SK-N-MC (cell line): Measurements from ENCODE around the gene SPRED1.

Experiments used
- DNase-seq: peaks from one replicate; pipeline ENCODE4 v3.0.0-alpha.2; 2011; ENCODE audit warnings: low read depth, low spot score
- H3K27ac ChIP-seq: fragments of 200-600 bp; sonication (generic); 2 replicates; pipeline ENCODE4 v1.5.1; 2016; ENCODE audit warnings: mixed run types
- H3K36me3 ChIP-seq: fragments of 200-600 bp; sonication (generic); 2 replicates; pipeline ENCODE4 v1.6.1; 2017; ENCODE audit warnings: antibody characterized with exemption, low read length, mixed read lengths; ENCODE audit not compliant: insufficient read depth
- H3K4me3 ChIP-seq: fragments of 200-600 bp; sonication (generic); 2 replicates; pipeline ENCODE4 v1.5.1; 2016
- H3K9ac ChIP-seq: fragments of 200-600 bp; sonication (generic); 2 replicates; pipeline ENCODE4 v1.8.0; 2017; ENCODE audit warnings: mixed run types, mixed read lengths; ENCODE audit not compliant: insufficient read length
- H3K9me3 ChIP-seq: fragments of 200-600 bp; sonication (generic); 2 replicates; pipeline ENCODE4 v1.6.1; 2017; ENCODE audit warnings: low read depth, mild to moderate bottlenecking, antibody characterized with exemption, low read length, moderate library complexity, mixed read lengths
- EZH2 ChIP-seq: fragments of 200-600 bp; sonication (generic); IDR thresholded peaks from one replicate; pipeline ENCODE4 v1.6.1; 2017; ENCODE audit warnings: antibody characterized with exemption
- FOXP2 ChIP-seq: optimal IDR thresholded peaks from 2 replicates; pipeline ENCODE3; 2011; ENCODE audit warnings: mild to moderate bottlenecking, moderate library complexity; ENCODE audit not compliant: insufficient read depth; ENCODE audit errors: extremely low read length, control extremely low read depth
- POLR2AphosphoS5 ChIP-seq: IDR thresholded peaks from 2 replicates; pipeline ENCODE4 v1.6.1; 2012; ENCODE audit warnings: mild to moderate bottlenecking, low read depth, low read length, borderline replicate concordance

Gene SPRED1

GRCh38 chr15:38213356-38213755 is 39.3 kb upstream of the SPRED1 start:
- H3K27ac ChIP-seq: no peak overlapping the region
- no peaks in the 10 kb centered on the region for H3K36me3 ChIP-seq
- no peaks in the 10 kb centered on the region for H3K9me3 ChIP-seq
- no peak for TF ChIP-seq POLR2AphosphoS5
- TF ChIP-seq EZH2: no peak
- H3K9ac ChIP-seq: no peak overlapping the region
- H3K4me3 ChIP-seq: no peak overlapping the region
- no peak for DNase-seq

GRCh38 chr15:38215707-38216106 is 36.9 kb upstream of the SPRED1 start:
- H3K9me3 ChIP-seq: no peaks in the 10 kb centered on the region
- DNase-seq: no peak
- H3K9ac ChIP-seq: no peak overlapping the region
- no peaks in the 10 kb centered on the region for H3K36me3 ChIP-seq
- no peak overlapping the region for H3K4me3 ChIP-seq
- no peak overlapping the region for H3K27ac ChIP-seq
- no peak for TF ChIP-seq FOXP2
- TF ChIP-seq POLR2AphosphoS5: no peak
- no peak for TF ChIP-seq EZH2

- no peaks in the 10 kb centered on the region for H3K9me3 ChIP-seq
- no peaks in the 10 kb centered on the region for H3K36me3 ChIP-seq
- H3K4me3 ChIP-seq: peak overlapping the region; percentile 64
- no peak overlapping the region for H3K9ac ChIP-seq
- H3K27ac ChIP-seq: no peak overlapping the region
- TF ChIP-seq FOXP2 (no peak), EZH2 (no peak), POLR2AphosphoS5 (no peak)
- peak; percentile 3 for DNase-seq
Observed at GRCh38 chr15:38216763-38217162, 35.9 kb upstream of the SPRED1 start.

GRCh38 chr15:38217191-38217595 is 35.4 kb upstream of the SPRED1 start:
- Histone ChIP-seq H3K27ac (0 out of 2 replicates have a peak overlapping the region, but pooled peaks have one; percentile 60), H3K4me3 (peak overlapping the region; percentile 64), H3K9me3 (no peaks in the 10 kb centered on the region), H3K9ac (no peak overlapping the region), H3K36me3 (no peaks in the 10 kb centered on the region)
- peak; percentile 44 for DNase-seq
- no peak for TF ChIP-seq EZH2
- no peak for TF ChIP-seq POLR2AphosphoS5
- TF ChIP-seq FOXP2: no peak

GRCh38 chr15:38217788-38218609 is 34.6 kb upstream of the SPRED1 start:
- H3K9me3 ChIP-seq: no peaks in the 10 kb centered on the region
- peak overlapping the region; percentile 64 for H3K4me3 ChIP-seq
- DNase-seq: no peak
- no peaks in the 10 kb centered on the region for H3K36me3 ChIP-seq
- no peak overlapping the region for H3K9ac ChIP-seq
- TF ChIP-seq EZH2 (no peak), POLR2AphosphoS5 (no peak), FOXP2 (no peak)
- H3K27ac ChIP-seq: no peak overlapping the region

- H3K9me3 ChIP-seq: no peaks in the 10 kb centered on the region
- no peak for DNase-seq
- H3K4me3 ChIP-seq: no peak overlapping the region
- TF ChIP-seq POLR2AphosphoS5: no peak
- TF ChIP-seq EZH2: no peak
- TF ChIP-seq FOXP2: no peak
- H3K9ac ChIP-seq: no peak overlapping the region
- no peak overlapping the region for H3K27ac ChIP-seq
- H3K36me3 ChIP-seq: no peaks in the 10 kb centered on the region
Observed at GRCh38 chr15:38220606-38221273, 31.9 kb upstream of the SPRED1 start.

GRCh38 chr15:38224486-38224885 is 28.1 kb upstream of the SPRED1 start:
- Histone ChIP-seq H3K36me3 (no peaks in the 10 kb centered on the region), H3K9me3 (no peaks in the 10 kb centered on the region), H3K27ac (no peak overlapping the region), H3K9ac (no peak overlapping the region), H3K4me3 (no peak overlapping the region)
- no peak for DNase-seq
- no peak for TF ChIP-seq POLR2AphosphoS5
- no peak for TF ChIP-seq FOXP2
- TF ChIP-seq EZH2: no peak

GRCh38 chr15:38225381-38225780 is 27.3 kb upstream of the SPRED1 start:
- no peak overlapping the region for H3K4me3 ChIP-seq
- no peaks in the 10 kb centered on the region for H3K9me3 ChIP-seq
- DNase-seq: no peak
- TF ChIP-seq FOXP2 (no peak), EZH2 (no peak), POLR2AphosphoS5 (no peak)
- no peak overlapping the region for H3K27ac ChIP-seq
- no peak overlapping the region for H3K9ac ChIP-seq
- H3K36me3 ChIP-seq: no peaks in the 10 kb centered on the region
